SJCRH30 (cell line): ENCODE measurements around the gene THPO. TPM values are rescaled to one million over a fixed set of nuclear protein-coding genes. Genes with fewer than 3 reads are reported as not detected.
"Not testable (repeated sequence)": the region's sequence is repeated elsewhere in the genome, so short reads cannot be mapped to it uniquely, and the experiment has no call there.

ENCODE experiments used
- DNase-seq, 2 experiments: peaks; one replicate each; pipeline ENCODE4 v3.0.0-alpha.2; 2015 to 2020
- H3K27ac ChIP-seq: fragments of 250-450 bp; sonication (Bioruptor Pico); 2 replicates; pipeline ENCODE4 v1.5.1; 2020; ENCODE audit warnings: mild to moderate bottlenecking, moderate library complexity
- H3K27me3 ChIP-seq: fragments of 250-450 bp; sonication (Bioruptor Pico); 2 replicates; pipeline ENCODE4 v1.5.1; 2020; ENCODE audit warnings: mild to moderate bottlenecking, moderate library complexity
- H3K36me3 ChIP-seq: fragments of 250-450 bp; sonication (Bioruptor Pico); 2 replicates; pipeline ENCODE4 v1.5.1; 2020; ENCODE audit warnings: mild to moderate bottlenecking, moderate library complexity
- H3K4me1 ChIP-seq: fragments of 250-450 bp; sonication (Bioruptor Pico); 2 replicates; pipeline ENCODE4 v1.5.1; 2020; ENCODE audit warnings: mild to moderate bottlenecking, moderate library complexity
- H3K4me3 ChIP-seq: fragments of 250-450 bp; sonication (Bioruptor Pico); 2 replicates; pipeline ENCODE4 v1.5.1; 2020; ENCODE audit warnings: mild to moderate bottlenecking, moderate library complexity
- H3K9me3 ChIP-seq: fragments of 250-450 bp; sonication (Bioruptor Pico); replicated peaks from 2 replicates; pipeline ENCODE4 v1.5.1; 2020; ENCODE audit warnings: mild to moderate bottlenecking, moderate library complexity
- total RNA-seq: library from RNA; depleted of rRNA; stranded (reverse); fragments of >200 nt; shearing (Covaris generic); gene quantifications from 2 replicates; pipeline ENCODE4 v1.2.3, GENCODE V29; 2014

Gene THPO
- total RNA-seq, 1 experiment from 2014 or later: 1.2 TPM

GRCh38 chr3:184339451-184340135 is 38.4 kb downstream of the THPO start:
- H3K4me3 ChIP-seq, H3K27me3 ChIP-seq, H3K4me1 ChIP-seq, H3K9me3 ChIP-seq, H3K36me3 ChIP-seq, H3K27ac ChIP-seq, DNase-seq: not testable (repeated sequence)

GRCh38 chr3:184339001-184339400 is 39.0 kb downstream of the THPO start:
- no peaks in the 10 kb centered on the region for H3K27me3 ChIP-seq
- peaks cover 12% of the 10 kb centered on the region for H3K36me3 ChIP-seq
- no peak for DNase-seq
- H3K9me3 ChIP-seq: no peaks in the 10 kb centered on the region
- no peak overlapping the region for H3K4me3 ChIP-seq
- no peak overlapping the region for H3K27ac ChIP-seq
- H3K4me1 ChIP-seq: peaks cover 7% of the 10 kb centered on the region; the same call in 1 of the 2 replicates

- peaks cover 16% of the 10 kb centered on the region for H3K36me3 ChIP-seq
- H3K4me3 ChIP-seq: no peak overlapping the region
- H3K9me3 ChIP-seq: no peaks in the 10 kb centered on the region
- no peak for DNase-seq
- H3K4me1 ChIP-seq: peaks cover 7% of the 10 kb centered on the region; the same call in 1 of the 2 replicates
- H3K27ac ChIP-seq: no peak overlapping the region
- H3K27me3 ChIP-seq: no peaks in the 10 kb centered on the region
Measured at GRCh38 chr3:184338511-184338945, 39.5 kb downstream of the THPO start.

GRCh38 chr3:184337981-184338380 is 40.0 kb downstream of the THPO start:
- Histone ChIP-seq H3K9me3 (no peaks in the 10 kb centered on the region), H3K27ac (no peak overlapping the region), H3K36me3 (peaks cover 20% of the 10 kb centered on the region), H3K4me1 (peaks cover 7% of the 10 kb centered on the region; the same call in 1 of the 2 replicates), H3K4me3 (no peak overlapping the region), H3K27me3 (no peaks in the 10 kb centered on the region)
- DNase-seq: no peak

- no peak for DNase-seq
- peaks cover 7% of the 10 kb centered on the region; the same call in 1 of the 2 replicates for H3K4me1 ChIP-seq
- no peaks in the 10 kb centered on the region for H3K9me3 ChIP-seq
- H3K4me3 ChIP-seq: peak within 1 kb of the TSS; percentile 63
- no peaks in the 10 kb centered on the region for H3K27me3 ChIP-seq
- H3K27ac ChIP-seq: no peak within 1 kb of the TSS
- H3K36me3 ChIP-seq: peaks cover 26% of the 10 kb centered on the region
Measured at GRCh38 chr3:184337399-184337714, 40.6 kb downstream of the THPO start, which contains the start of gene FAM131A. FAM131A (plus strand) TSS chr3:184337600; CDS start chr3:184337631, 31 bp downstream.

- peak overlapping the region; percentile 63 for H3K4me3 ChIP-seq
- H3K4me1 ChIP-seq: peaks cover 7% of the 10 kb centered on the region; the same call in 1 of the 2 replicates
- H3K27me3 ChIP-seq: no peaks in the 10 kb centered on the region
- no peaks in the 10 kb centered on the region for H3K9me3 ChIP-seq
- H3K36me3 ChIP-seq: peaks cover 32% of the 10 kb centered on the region
- DNase-seq: peak in 1 of 2 experiments; percentile 51
- no peak overlapping the region; the same call in 1 of the 2 replicates for H3K27ac ChIP-seq
Measured at GRCh38 chr3:184336547-184337398, 41.2 kb downstream of the THPO start.

- peak; percentile 76 to 77 for DNase-seq
- H3K4me1 ChIP-seq: peaks cover 7% of the 10 kb centered on the region; the same call in 1 of the 2 replicates
- H3K27me3 ChIP-seq: no peaks in the 10 kb centered on the region
- H3K36me3 ChIP-seq: peaks cover 38% of the 10 kb centered on the region
- peak overlapping the region; percentile 63 for H3K4me3 ChIP-seq
- peak overlapping the region; percentile 50 for H3K27ac ChIP-seq
- H3K9me3 ChIP-seq: no peaks in the 10 kb centered on the region
Measured at GRCh38 chr3:184335661-184336546, 42.1 kb downstream of the THPO start.

GRCh38 chr3:184335291-184335660 is 42.7 kb downstream of the THPO start:
- Histone ChIP-seq H3K36me3 (peaks cover 44% of the 10 kb centered on the region), H3K27me3 (no peaks in the 10 kb centered on the region), H3K4me3 (peak overlapping the region; percentile 63), H3K4me1 (peaks cover 7% of the 10 kb centered on the region; the same call in 1 of the 2 replicates), H3K27ac (no peak overlapping the region), H3K9me3 (no peaks in the 10 kb centered on the region)
- no peak for DNase-seq

GRCh38 chr3:184334470-184335158 is 43.4 kb downstream of the THPO start:
- DNase-seq: no peak
- H3K4me3 ChIP-seq: no peak overlapping the region
- H3K9me3 ChIP-seq: no peaks in the 10 kb centered on the region
- H3K27ac ChIP-seq: no peak overlapping the region
- H3K4me1 ChIP-seq: peaks cover 7% of the 10 kb centered on the region; the same call in 1 of the 2 replicates
- no peaks in the 10 kb centered on the region for H3K27me3 ChIP-seq
- H3K36me3 ChIP-seq: peaks cover 51% of the 10 kb centered on the region

GRCh38 chr3:184333700-184334099 is 44.3 kb downstream of the THPO start:
- Histone ChIP-seq H3K27me3 (no peaks in the 10 kb centered on the region), H3K9me3 (no peaks in the 10 kb centered on the region), H3K27ac (no peak overlapping the region), H3K4me3 (no peak overlapping the region), H3K4me1 (peaks cover 7% of the 10 kb centered on the region; the same call in 1 of the 2 replicates), H3K36me3 (peaks cover 60% of the 10 kb centered on the region)
- DNase-seq: no peak

- H3K27ac ChIP-seq: no peak overlapping the region
Measured at GRCh38 chr3:184333190-184333589, 44.8 kb downstream of the THPO start.

GRCh38 chr3:184332370-184333090 is 45.5 kb downstream of the THPO start:
- DNase-seq: no peak
- no peaks in the 10 kb centered on the region for H3K9me3 ChIP-seq
- peaks cover 7% of the 10 kb centered on the region; the same call in 1 of the 2 replicates for H3K4me1 ChIP-seq
- H3K4me3 ChIP-seq: no peak overlapping the region
- no peaks in the 10 kb centered on the region for H3K27me3 ChIP-seq
- peaks cover 70% of the 10 kb centered on the region for H3K36me3 ChIP-seq
- no peak overlapping the region for H3K27ac ChIP-seq

More at GRCh38 chr3:184333190-184333589, 44.8 kb downstream of the THPO start:
- H3K4me1 ChIP-seq: peaks cover 7% of the 10 kb centered on the region; the same call in 1 of the 2 replicates
- H3K9me3 ChIP-seq: no peaks in the 10 kb centered on the region
- H3K27me3 ChIP-seq: no peaks in the 10 kb centered on the region
- H3K36me3 ChIP-seq: peaks cover 64% of the 10 kb centered on the region
- H3K4me3 ChIP-seq: no peak overlapping the region
- no peak for DNase-seq

- Histone ChIP-seq H3K36me3 (peaks cover 93% of the 10 kb centered on the region), H3K4me3 (no peak overlapping the region), H3K27ac (no peak overlapping the region), H3K9me3 (no peaks in the 10 kb centered on the region), H3K4me1 (no peaks in the 10 kb centered on the region), H3K27me3 (no peaks in the 10 kb centered on the region)
- DNase-seq: no peak
Measured at GRCh38 chr3:184328516-184328915, 49.5 kb downstream of the THPO start.
